ENCODE results near the gene ARHGAP24.
"Not testable (repeated sequence)": the region's sequence is repeated elsewhere in the genome, so short reads cannot be mapped to it uniquely, and the experiment has no call there.

ARHGAP24 gene

DNA sequence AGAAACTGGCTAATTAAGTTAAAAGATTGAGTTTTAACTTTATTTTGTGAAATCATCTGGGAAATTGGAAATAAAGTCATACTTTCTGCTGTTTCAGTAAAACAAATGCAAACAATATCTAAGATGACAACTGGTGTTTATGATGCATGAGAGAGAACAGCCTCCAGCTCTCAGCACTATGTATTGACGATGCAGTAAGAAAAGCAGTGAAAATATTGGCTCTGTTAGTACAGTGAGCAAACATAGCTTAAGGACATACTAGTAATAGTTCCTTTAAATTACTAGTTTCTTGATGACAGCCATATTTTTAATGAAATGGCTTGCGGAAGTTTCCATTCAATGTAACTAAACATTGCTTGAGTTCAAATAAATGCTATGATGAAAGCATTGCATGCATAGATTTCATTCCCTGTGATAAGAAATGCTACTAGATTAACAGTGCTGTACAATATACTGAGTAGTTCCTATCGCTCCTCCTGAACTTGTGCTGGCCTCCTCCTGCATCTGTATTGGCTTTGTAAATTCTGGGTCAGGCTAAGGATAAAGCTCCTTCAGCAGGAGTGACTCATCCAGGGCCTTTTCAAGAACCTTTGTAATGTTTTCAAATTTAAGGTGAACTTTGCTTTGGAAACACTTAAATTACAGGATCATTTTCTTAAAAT lies 11.6 kb downstream of the ARHGAP24 start:
- DNase-seq: no peak

- DNase-seq: no peak
These were observed 13.5 kb downstream of the ARHGAP24 start for GRCh38 chr4:85488416-85488815.

GRCh38 chr4:85489273-85489981 lies 14.5 kb downstream of the ARHGAP24 start:
- DNase-seq: no peak

- DNase-seq: no peak
These were observed 16.6 kb downstream of the ARHGAP24 start for GRCh38 chr4:85491527-85491926.

DNA sequence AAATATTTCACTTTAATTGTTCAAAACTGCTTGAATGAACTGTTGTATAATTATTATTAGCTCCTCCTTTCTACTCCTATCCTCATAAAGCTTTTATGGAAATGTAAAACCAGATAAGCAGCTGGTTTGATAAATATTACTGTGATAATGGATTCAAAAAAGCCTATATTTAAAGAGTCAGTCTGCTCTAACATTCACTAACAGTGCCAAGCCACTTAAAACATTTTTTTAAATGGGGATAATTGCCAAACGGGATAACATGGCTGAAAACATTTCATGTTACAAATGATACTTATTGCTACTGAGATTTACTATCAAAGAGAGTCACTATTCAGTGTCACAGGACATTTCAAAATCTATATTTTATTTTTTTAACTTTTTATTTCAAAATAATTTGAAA lies 17.4 kb downstream of the ARHGAP24 start:
- DNase-seq: no peak

DNA sequence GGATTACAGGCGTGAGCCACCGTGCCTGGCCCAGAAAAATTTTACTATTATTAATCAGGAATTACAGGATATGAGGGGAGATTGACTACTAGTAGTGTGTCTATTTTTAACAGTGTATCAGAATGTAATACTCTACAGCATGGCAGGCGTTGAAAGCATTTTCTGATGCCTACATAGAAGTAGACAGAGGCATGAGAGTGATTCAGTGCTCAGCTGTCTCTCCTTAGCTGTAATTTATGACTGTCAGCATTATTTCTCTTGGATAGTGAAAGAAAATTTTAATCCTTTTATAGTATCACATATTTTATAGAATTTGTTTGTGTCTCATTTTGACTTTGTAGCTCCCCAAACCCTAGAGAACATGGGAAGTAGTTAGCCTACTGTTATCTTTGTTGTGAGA lies 20.7 kb downstream of the ARHGAP24 start:
- DNase-seq: no peak

DNA sequence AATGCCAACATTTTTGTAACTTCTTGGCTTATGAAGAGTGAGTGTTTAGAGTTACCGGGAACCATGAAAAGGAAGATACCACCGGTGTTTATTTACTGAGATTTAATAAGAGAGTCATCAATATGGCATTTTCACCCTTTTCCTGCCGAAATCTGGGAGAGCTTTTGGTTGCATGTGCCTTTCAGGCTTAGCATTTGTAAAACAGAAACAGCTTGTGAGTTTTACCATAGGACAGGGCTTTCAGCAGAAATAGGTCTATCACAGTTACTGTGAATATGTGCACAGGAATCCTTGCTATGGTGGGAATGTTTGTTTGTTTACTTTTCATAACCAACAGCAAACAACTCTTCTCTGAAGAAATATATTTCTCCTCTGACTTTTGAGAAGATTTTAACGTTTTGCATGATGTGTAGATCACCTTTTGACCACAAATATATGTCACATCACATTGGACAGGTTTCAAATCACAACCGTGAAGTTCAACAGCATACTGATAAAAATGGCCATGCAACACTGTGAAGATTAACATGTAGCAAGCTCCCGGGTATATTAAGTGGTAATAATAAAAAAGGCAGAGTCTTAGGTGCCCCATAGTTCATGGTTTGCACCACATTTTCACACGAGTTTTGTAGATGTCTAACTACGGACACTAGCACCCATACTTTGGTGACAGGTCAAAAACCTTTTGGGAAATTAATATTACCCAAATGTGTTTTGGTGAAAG lies 21.3 kb downstream of the ARHGAP24 start:
- no peak for DNase-seq

GRCh38 chr4:85496933-85497332 lies 22.0 kb downstream of the ARHGAP24 start:
- no peak for DNase-seq

DNA sequence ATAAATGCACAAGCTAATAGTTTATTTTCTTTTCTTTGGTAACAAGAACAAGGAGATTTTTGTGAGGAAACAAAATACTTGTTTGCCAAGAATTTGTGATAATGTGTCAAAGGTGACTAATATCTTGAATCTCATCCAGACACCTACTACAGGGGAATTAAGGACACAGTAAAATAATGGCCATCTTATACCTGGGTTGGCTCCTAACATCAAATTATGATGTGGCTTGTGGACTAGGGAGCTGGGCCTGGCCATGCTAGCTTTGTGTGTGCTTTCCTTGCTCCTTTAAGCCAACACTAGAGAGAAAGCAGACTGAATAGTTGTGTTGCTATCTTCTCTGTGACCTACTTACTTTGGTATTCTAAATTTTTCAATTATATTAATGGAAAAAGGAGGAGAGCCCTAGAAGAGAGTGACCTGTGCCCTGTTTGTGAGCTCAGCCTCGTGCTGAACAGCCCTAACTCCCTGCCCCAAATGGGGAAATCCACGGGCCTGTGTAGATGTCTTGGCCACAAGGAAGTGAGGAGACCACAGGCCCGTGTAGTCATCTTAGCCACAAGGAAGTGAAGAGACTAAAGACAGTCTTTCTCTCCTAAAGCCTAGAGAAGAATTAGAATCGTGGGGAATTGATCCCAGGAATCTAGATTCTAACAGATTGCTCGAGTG lies 23.3 kb downstream of the ARHGAP24 start:
- no peak for DNase-seq

- no peak for DNase-seq
These were observed 24.6 kb downstream of the ARHGAP24 start for GRCh38 chr4:85499573-85499972.

DNA sequence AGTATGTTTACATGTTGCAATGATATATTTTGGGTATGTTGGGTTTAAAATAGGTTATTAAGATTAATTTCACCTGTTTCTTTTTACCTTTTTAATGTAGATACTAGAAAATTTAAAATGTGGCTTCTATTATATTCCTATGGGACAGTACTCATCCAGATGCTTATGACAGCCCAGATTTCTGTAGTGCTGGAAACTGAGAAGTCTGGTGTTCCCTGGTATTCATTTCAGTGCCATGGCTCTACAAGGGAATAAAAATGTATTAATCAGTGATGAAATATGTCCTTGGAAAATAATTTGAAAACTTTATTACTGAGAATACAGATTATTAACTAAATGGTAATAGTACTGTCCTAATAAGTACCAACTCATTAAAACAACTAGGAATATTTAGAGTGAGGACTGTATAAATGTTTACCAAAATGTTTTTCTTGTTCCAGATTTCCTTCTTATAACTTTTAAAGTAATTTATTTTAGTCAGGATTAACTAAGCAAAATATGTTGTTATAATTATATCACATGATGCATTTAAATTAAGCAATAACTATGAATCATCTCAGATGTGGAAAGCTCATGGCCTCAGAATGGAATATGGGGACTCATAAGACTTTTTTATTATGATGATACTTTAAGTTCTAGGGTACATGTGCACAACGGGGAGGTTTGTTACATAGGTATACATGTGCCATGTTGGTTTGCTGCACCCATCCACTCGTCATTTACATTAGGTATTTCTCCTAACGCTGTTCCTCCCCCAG lies 25.3 kb downstream of the ARHGAP24 start:
- no peak for DNase-seq

GRCh38 chr4:85501145-85501544 lies 26.2 kb downstream of the ARHGAP24 start:
- DNase-seq: not testable (repeated sequence)

DNA sequence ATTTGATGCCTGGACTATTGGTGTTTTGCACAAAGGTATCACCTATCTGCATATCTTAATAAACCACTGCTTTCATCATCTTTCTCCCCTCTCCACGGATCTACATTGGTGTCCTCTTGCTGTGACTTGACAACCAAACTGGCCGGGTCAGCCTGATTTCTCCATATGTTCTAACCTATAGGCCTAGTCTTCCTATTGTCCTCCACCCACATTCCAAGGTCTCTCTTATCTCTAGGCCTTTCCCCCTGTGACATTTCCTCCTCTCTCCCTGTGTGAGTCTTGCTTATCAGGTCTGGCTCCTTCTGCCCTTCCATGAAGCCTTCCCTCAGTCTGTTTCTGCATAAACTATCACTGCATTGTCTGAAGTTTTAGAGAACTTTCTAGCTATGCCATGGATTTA lies 33.7 kb downstream of the ARHGAP24 start:
- DNase-seq: no peak

DNA sequence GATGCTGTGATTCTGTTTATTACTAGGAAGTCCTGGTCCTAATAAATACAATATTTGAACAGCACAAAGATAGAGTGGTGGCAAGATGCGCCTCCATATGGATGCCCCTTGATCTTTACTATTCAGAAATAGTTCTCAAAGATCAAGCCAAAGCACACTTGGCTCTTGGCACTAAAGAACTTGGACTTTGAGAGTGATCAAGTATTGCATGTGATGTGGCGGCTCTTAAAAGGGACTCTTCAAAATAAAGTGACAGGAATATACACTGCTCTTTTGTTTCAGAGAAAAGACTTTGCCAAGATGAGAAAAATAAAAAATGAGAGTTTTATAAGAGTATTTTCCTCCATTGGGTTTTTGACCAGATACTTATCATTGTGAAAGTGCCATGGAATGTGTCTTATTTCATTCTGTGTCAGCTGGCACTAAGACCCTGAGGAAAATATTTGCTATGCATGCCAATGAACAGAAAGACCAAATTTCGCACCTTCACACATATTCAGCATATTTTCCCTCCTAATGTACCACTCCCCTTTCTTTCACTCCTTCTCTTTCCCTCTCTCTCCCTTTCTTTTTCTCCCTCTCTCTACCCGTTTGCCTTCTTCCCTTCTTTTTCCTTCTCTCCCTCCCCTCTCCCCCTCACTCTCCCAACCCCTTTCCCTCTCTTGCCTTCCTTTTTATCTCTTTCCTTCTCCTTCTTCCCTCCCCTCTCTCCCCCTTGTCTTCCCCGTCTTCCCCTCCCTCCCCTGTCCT lies 35.1 kb downstream of the ARHGAP24 start:
- no peak for DNase-seq

GRCh38 chr4:85510632-85510984 lies 35.7 kb downstream of the ARHGAP24 start:
- no peak for DNase-seq

- no peak for DNase-seq
These were observed 37.7 kb downstream of the ARHGAP24 start for GRCh38 chr4:85512446-85513205.

DNA sequence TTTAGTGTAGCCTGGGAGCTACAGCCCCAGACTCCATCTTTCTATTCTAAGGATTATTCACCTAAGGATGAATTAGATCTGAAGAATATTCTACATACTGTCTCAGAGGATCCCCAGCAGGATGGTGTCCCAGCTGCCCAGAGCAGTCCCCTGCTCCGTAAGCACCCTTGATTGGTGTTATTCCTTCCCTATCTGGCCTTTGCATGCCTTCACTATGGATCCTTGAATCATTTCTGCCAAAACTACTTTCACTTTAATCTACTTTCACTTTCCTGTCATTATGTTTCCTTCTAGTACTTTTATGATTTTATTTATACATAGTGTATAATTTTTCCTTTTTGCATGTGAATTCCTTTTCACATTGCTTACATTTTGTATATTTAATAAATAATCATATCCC lies 39.2 kb downstream of the ARHGAP24 start:
- no peak for DNase-seq

DNA sequence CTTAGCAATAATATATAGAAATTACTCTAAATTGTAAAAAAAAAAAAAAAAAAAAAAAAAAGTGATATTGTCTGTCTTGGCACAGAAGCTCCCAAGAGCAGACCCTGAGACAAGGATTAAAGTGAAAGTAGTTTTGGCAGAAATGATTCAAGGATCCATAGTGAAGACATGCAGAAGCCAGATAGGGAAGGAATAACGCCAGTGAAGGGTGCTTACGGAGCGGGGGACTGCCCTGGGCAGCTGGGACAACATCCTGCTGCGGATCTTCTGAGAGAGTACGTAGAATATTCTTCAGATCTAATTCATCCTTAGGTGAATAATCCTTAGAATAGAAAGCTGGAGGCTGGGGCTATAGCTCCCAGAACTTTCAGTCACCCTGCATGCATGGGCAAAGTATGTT lies 39.8 kb downstream of the ARHGAP24 start:
- no peak for DNase-seq

GRCh38 chr4:85515701-85516100 lies 40.8 kb downstream of the ARHGAP24 start:
- no peak for DNase-seq

DNA sequence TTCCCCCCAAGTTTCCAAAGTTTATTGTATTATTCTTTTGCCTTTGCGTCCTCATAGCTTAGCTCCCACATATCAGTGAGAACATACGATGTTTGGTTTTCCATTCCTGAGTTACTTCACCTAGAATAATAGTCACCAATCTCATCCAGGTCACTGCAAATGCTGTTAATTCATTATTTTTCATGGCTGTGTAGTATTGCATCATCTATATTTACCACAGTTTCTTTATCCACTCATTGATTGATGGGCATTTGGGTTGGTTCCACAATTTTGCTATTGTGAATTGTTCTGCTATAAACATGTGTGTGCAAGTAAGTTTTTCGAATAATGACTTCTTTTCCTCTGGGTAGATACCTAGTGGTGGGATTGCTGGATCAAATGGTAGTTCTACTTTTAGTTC lies 43.6 kb downstream of the ARHGAP24 start:
- not testable (repeated sequence) for DNase-seq

Data from activated CD4-positive, alpha-beta T cell treated with anti-CD3 and anti-CD28 coated beads, Interleukin-2, amount 50 U/mL, for 1 hour (primary cell).